ENCODE results near the gene NDUFS7. TPM values are rescaled to one million over a fixed set of nuclear protein-coding genes. Genes with fewer than 3 reads are reported as not detected.

Gene NDUFS7
- polyA plus RNA-seq, 3 donors = 119 to 232 (median 211) TPM

DNA sequence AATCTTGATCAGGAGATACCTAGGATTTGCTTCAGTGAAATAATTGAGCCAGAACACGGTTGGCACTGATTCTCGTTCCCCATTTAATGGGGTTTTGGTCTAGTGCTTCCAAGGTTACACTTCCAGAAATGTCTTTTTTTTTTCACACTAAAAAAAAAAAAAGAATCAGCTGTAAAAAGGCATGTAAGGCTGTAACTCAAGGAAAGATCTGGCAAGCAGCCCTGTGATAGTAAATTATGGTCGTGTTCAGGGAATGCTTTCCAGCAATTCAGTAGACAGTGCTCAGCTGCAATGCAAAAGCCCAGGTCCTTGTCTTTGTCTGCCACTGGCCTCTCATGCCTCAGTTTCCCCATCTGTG, 27.2 kb upstream of the NDUFS7 start:
- DNase-seq = no peak
- WGBS (ENCODE audit: insufficient coverage) = 78% methylated on average over 3 of the region's 3 CpGs
- H3K27ac ChIP-seq (ENCODE audit: low read depth in 1 of 2, low read length in 2 of 2) = no peak overlapping the region
- TF ChIP-seq, protein P1, sequence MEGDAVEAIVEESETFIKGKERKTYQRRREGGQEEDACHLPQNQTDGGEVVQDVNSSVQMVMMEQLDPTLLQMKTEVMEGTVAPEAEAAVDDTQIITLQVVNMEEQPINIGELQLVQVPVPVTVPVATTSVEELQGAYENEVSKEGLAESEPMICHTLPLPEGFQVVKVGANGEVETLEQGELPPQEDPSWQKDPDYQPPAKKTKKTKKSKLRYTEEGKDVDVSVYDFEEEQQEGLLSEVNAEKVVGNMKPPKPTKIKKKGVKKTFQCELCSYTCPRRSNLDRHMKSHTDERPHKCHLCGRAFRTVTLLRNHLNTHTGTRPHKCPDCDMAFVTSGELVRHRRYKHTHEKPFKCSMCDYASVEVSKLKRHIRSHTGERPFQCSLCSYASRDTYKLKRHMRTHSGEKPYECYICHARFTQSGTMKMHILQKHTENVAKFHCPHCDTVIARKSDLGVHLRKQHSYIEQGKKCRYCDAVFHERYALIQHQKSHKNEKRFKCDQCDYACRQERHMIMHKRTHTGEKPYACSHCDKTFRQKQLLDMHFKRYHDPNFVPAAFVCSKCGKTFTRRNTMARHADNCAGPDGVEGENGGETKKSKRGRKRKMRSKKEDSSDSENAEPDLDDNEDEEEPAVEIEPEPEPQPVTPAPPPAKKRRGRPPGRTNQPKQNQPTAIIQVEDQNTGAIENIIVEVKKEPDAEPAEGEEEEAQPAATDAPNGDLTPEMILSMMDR (IDR thresholded peaks at IDR 0.05) = no peak
- peaks cover 0 to 5% of the 10 kb centered on the region in 2 donors for H3K27me3 ChIP-seq (ENCODE audit: control insufficient read depth in 2 of 2, insufficient read depth in 2 of 2, low read length in 2 of 2)
- H2AFZ ChIP-seq (ENCODE audit: insufficient read depth, low read depth, low read length, poor library complexity, severe bottlenecking) = no peak overlapping the region
- Mint-ChIP-seq H3K36me3 (peaks cover 43 to 44% of the 10 kb centered on the region in 2 donors), H3K27ac (no peak overlapping the region), H3K9me3 (peaks cover 0 to 5% (median 0%) of the 10 kb centered on the region in 7 donors), H3K4me1 (peaks cover 22% of the 10 kb centered on the region), H3K27me3 (ENCODE audit: low read depth in 3 of 3) (peaks cover 5 to 14% (median 8%) of the 10 kb centered on the region in 3 donors), H3K4me3 (no peak overlapping the region)
- intact Hi-C loops (cut with micrococcal nuclease) = loop anchor here in 1 of 2 donors (5.0 kb wide), 1 partner anchor 79 kb away; the partner anchor contains the start of gene FAM174C
- H3K4me3 ChIP-seq (replicated peaks in 1 of 3; ENCODE audit: low read depth in 2 of 3, low read length in 3 of 3) = no peak overlapping the region
- no peaks in the 10 kb centered on the region for H3K9me3 ChIP-seq (replicated peaks in 1 of 2; ENCODE audit: control insufficient read depth in 1 of 2, insufficient read depth in 1 of 2, low read length in 2 of 2)
- H4K20me1 ChIP-seq (ENCODE audit: insufficient read depth, low read length) = no peaks in the 10 kb centered on the region
- H3K9ac ChIP-seq (ENCODE audit: insufficient read depth, low read length, poor library complexity, severe bottlenecking) = no peak overlapping the region
- H3K79me2 ChIP-seq (ENCODE audit: insufficient read depth, low read length) = no peaks in the 10 kb centered on the region
- H3K36me3 ChIP-seq (replicated peaks in 1 of 2; ENCODE audit: control insufficient read depth in 1 of 2, insufficient read depth in 2 of 2, low read length in 2 of 2) = peaks cover 16 to 40% of the 10 kb centered on the region in 2 donors
- H3K4me2 ChIP-seq (replicated peaks; ENCODE audit: extremely low read depth, low read length, poor library complexity, severe bottlenecking) = no peak overlapping the region
- peaks cover 14 to 28% of the 10 kb centered on the region in 2 donors for H3K4me1 ChIP-seq (ENCODE audit: control insufficient read depth in 1 of 2, insufficient read depth in 2 of 2, low read length in 2 of 2)

DNA sequence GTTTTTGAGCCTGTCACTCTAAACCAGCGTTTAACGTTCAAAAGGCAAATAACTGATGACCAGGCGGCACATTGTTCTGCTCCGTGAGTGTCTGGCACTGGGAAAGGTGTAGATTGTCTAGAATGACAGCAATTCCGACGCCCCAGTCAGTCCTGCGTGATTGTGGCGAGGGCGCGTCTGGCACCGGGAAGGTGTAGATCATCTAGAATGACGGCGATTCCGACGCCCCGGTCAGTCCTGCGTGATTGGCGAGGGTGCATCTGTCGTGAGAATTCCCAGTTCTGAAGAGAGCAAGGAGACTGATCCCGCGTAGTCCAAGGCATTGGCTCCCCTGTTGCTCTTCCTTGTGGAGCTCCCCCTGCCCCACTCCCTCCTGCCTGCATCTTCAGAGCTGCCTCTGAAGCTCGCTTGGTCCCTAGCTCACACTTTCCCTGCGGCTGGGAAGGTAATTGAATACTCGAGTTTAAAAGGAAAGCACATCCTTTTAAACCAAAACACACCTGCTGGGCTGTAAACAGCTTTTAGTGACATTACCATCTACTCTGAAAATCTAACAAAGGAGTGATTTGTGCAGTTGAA, 26.1 kb upstream of the NDUFS7 start:
- Mint-ChIP-seq H3K27ac (no peak overlapping the region), H3K9me3 (peaks cover 0 to 5% (median 0%) of the 10 kb centered on the region in 7 donors), H3K4me1 (peaks cover 23% of the 10 kb centered on the region), H3K4me3 (no peak overlapping the region), H3K36me3 (peaks cover 52 to 53% of the 10 kb centered on the region in 2 donors), H3K27me3 (ENCODE audit: low read depth in 3 of 3) (peaks cover 5 to 14% (median 8%) of the 10 kb centered on the region in 3 donors)
- intact Hi-C loops (cut with micrococcal nuclease) = loop anchor here in 1 of 2 donors (5.0 kb wide), 1 partner anchor 80 kb away; the partner anchor contains the start of gene FAM174C
- H3K36me3 ChIP-seq (replicated peaks in 1 of 2; ENCODE audit: control insufficient read depth in 1 of 2, insufficient read depth in 2 of 2, low read length in 2 of 2) = peaks cover 16 to 48% of the 10 kb centered on the region in 2 donors
- H3K4me2 ChIP-seq (replicated peaks; ENCODE audit: extremely low read depth, low read length, poor library complexity, severe bottlenecking) = no peak overlapping the region
- peaks cover 15 to 28% of the 10 kb centered on the region in 2 donors for H3K4me1 ChIP-seq (ENCODE audit: control insufficient read depth in 1 of 2, insufficient read depth in 2 of 2, low read length in 2 of 2)
- peaks cover 0 to 5% of the 10 kb centered on the region in 2 donors for H3K27me3 ChIP-seq (ENCODE audit: control insufficient read depth in 2 of 2, insufficient read depth in 2 of 2, low read length in 2 of 2)
- no peaks in the 10 kb centered on the region for H3K79me2 ChIP-seq (ENCODE audit: insufficient read depth, low read length)
- no peak overlapping the region for H3K9ac ChIP-seq (ENCODE audit: insufficient read depth, low read length, poor library complexity, severe bottlenecking)
- H4K20me1 ChIP-seq (ENCODE audit: insufficient read depth, low read length) = no peaks in the 10 kb centered on the region
- H2AFZ ChIP-seq (ENCODE audit: insufficient read depth, low read depth, low read length, poor library complexity, severe bottlenecking) = no peak overlapping the region
- H3K4me3 ChIP-seq (replicated peaks in 1 of 3; ENCODE audit: low read depth in 2 of 3, low read length in 3 of 3) = no peak overlapping the region
- WGBS (ENCODE audit: insufficient coverage) = 90% methylated on average over 20 of the region's 24 CpGs
- H3K27ac ChIP-seq (ENCODE audit: low read depth in 1 of 2, low read length in 2 of 2) = no peak overlapping the region
- H3K9me3 ChIP-seq (replicated peaks in 1 of 2; ENCODE audit: control insufficient read depth in 1 of 2, insufficient read depth in 1 of 2, low read length in 2 of 2) = no peaks in the 10 kb centered on the region
- TF ChIP-seq, protein P1 (IDR thresholded peaks at IDR 0.05) = no peak
- no peak for DNase-seq

All from CD14-positive monocyte (primary cell).